Neural cell (in vitro differentiated cells): ENCODE results near the gene MPEG1. TPM values are rescaled to one million over a fixed set of nuclear protein-coding genes. Genes with fewer than 3 reads are reported as not detected.

Source experiments
- H2AFZ ChIP-seq: fragments of 200-600, 300-800 bp; sonication (generic), shearing (Covaris generic); 2 replicates; pipeline ENCODE4 v1.6.0; 2014; ENCODE audit warnings: low read depth, mild to moderate bottlenecking, antibody characterized with exemption, low read length, moderate library complexity
- H3F3A ChIP-seq: fragments of 200-600 bp; shearing (Covaris generic); 2 replicates; pipeline ENCODE4 v1.6.1; 2016; ENCODE audit warnings: mild to moderate bottlenecking, moderate library complexity, mixed read lengths, antibody characterized with exemption, low read length; ENCODE audit not compliant: insufficient read depth, poor library complexity, severe bottlenecking
- H3K27ac ChIP-seq: fragments of 200-600, 300-800 bp; sonication (generic), shearing (Covaris generic); 2 replicates; pipeline ENCODE4 v1.5.1; 2014; ENCODE audit warnings: mild to moderate bottlenecking, low read length, moderate library complexity
- H3K27me3 ChIP-seq: fragments of 300-800, 200-600 bp; sonication (generic), shearing (Covaris generic); 2 replicates; pipeline ENCODE4 v1.6.0; 2014; ENCODE audit warnings: mild to moderate bottlenecking, low read depth, low read length, moderate library complexity; ENCODE audit not compliant: insufficient read depth
- H3K36me3 ChIP-seq: fragments of 300-800, 200-600 bp; sonication (generic), shearing (Covaris generic); 2 replicates; pipeline ENCODE4 v1.5.1; 2014; ENCODE audit warnings: mild to moderate bottlenecking, antibody characterized with exemption, low read length, moderate library complexity; ENCODE audit not compliant: insufficient read depth
- H3K4me2 ChIP-seq: fragments of 300-800, 200-600 bp; sonication (generic), shearing (Covaris generic); 2 replicates; pipeline ENCODE4 v1.6.0; 2014; ENCODE audit warnings: mild to moderate bottlenecking, low read length
- H3K4me3 ChIP-seq: fragments of 300-800, 200-600 bp; sonication (generic), shearing (Covaris generic); 2 replicates; pipeline ENCODE4 v1.5.1; 2014; ENCODE audit warnings: mild to moderate bottlenecking, low read length, moderate library complexity
- H3K79me2 ChIP-seq: fragments of 200-600 bp; shearing (Covaris generic); replicated peaks from 2 replicates; pipeline ENCODE4 v1.6.0; 2014; ENCODE audit warnings: mild to moderate bottlenecking, low read length, moderate library complexity; ENCODE audit not compliant: insufficient read depth
- H3K9ac ChIP-seq: fragments of 300-800, 200-600 bp; sonication (generic), shearing (Covaris generic); 2 replicates; pipeline ENCODE4 v1.6.1; 2016; ENCODE audit warnings: mild to moderate bottlenecking, low read length, mixed read lengths
- H3K9me2 ChIP-seq: fragments of 200-600 bp; shearing (Covaris generic); 2 replicates; pipeline ENCODE4 v1.6.1; 2016; ENCODE audit warnings: mild to moderate bottlenecking, low read length, mixed read lengths; ENCODE audit not compliant: insufficient read depth
- H3K9me3 ChIP-seq: fragments of 200-600, 300-800 bp; sonication (generic), shearing (Covaris generic); 2 replicates; pipeline ENCODE4 v1.6.1; 2016; ENCODE audit warnings: mild to moderate bottlenecking, mixed run types, low read length, moderate library complexity, mixed read lengths
- H4K20me1 ChIP-seq: fragments of 200-600 bp; shearing (Covaris generic); 2 replicates; pipeline ENCODE4 v1.6.1; 2016; ENCODE audit warnings: mild to moderate bottlenecking, mixed run types; ENCODE audit not compliant: insufficient read depth
- EP300 ChIP-seq: fragments of 450-650 bp; conservative IDR thresholded peaks from 2 replicates; pipeline ENCODE4 v1.6.1; 2014; ENCODE audit warnings: antibody characterized with exemption, mild to moderate bottlenecking, moderate library complexity; ENCODE audit not compliant: poor library complexity, severe bottlenecking
- EZH2 ChIP-seq: fragments of 200-600, 300-800 bp; shearing (Covaris generic), sonication (generic); IDR thresholded peaks from 2 replicates; pipeline ENCODE4 v1.6.1; 2014; ENCODE audit warnings: antibody characterized with exemption, low read length, borderline replicate concordance, mild to moderate bottlenecking; ENCODE audit not compliant: insufficient read depth, poor library complexity, severe bottlenecking
- MXI1 ChIP-seq: fragments of 450-650 bp; conservative IDR thresholded peaks from 2 replicates; pipeline ENCODE4 v1.6.1; 2014; ENCODE audit warnings: antibody characterized with exemption, mild to moderate bottlenecking; ENCODE audit not compliant: poor library complexity, severe bottlenecking
- POLR2AphosphoS5 ChIP-seq: IDR thresholded peaks from 2 replicates; pipeline ENCODE4 v1.6.1; 2012
- RAD21 ChIP-seq: fragments of 450-650 bp; conservative IDR thresholded peaks from 2 replicates; pipeline ENCODE4 v1.6.1; 2014; ENCODE audit warnings: antibody characterized with exemption, mild to moderate bottlenecking, moderate library complexity
- SMC3 ChIP-seq: fragments of 450-650 bp; conservative IDR thresholded peaks from 2 replicates; pipeline ENCODE4 v1.6.1; 2014; ENCODE audit warnings: antibody characterized with exemption, mild to moderate bottlenecking, moderate library complexity; ENCODE audit not compliant: poor library complexity
- TAF1 ChIP-seq: IDR thresholded peaks from 2 replicates; pipeline ENCODE4 v1.6.1; 2012; ENCODE audit warnings: low read depth
- polyA plus RNA-seq: library from polyadenylated mRNA; depleted of rRNA; stranded (reverse); fragments of >200 nt; gene quantifications from 2 replicates; pipeline ENCODE4 v1.2.3, GENCODE V29; 2014
- TF ChIP-seq, protein P1 (sequence below): IDR thresholded peaks from 2 replicates; pipeline ENCODE4 v1.6.1; 2012; ENCODE audit warnings: borderline replicate concordance
- TF ChIP-seq, protein P2 (sequence below): fragments of 450-650 bp; IDR thresholded peaks from 2 replicates; pipeline ENCODE4 v1.5.1; 2014; ENCODE audit warnings: antibody characterized with exemption, mild to moderate bottlenecking, moderate library complexity; ENCODE audit not compliant: poor library complexity, severe bottlenecking

The MPEG1 gene
- polyA plus RNA-seq, 1 donor from 2014 or later, result 0.21 TPM

- Histone ChIP-seq H3K36me3 (no peaks in the 10 kb centered on the region), H3K4me2 (no peak overlapping the region), H3K9ac (no peak overlapping the region), H3K27me3 (no peaks in the 10 kb centered on the region), H3K27ac (no peak overlapping the region), H3K9me3 (no peaks in the 10 kb centered on the region), H3K9me2 (no peaks in the 10 kb centered on the region), H4K20me1 (no peaks in the 10 kb centered on the region), H2AFZ (no peak overlapping the region), H3F3A (no peaks in the 10 kb centered on the region), H3K79me2 (no peaks in the 10 kb centered on the region), H3K4me3 (no peak overlapping the region)
- TF ChIP-seq EP300, result no peak
- no peak for TF ChIP-seq RAD21
- no peak for TF ChIP-seq SMC3
- TF ChIP-seq MXI1, result no peak
- TF ChIP-seq, protein P1, sequence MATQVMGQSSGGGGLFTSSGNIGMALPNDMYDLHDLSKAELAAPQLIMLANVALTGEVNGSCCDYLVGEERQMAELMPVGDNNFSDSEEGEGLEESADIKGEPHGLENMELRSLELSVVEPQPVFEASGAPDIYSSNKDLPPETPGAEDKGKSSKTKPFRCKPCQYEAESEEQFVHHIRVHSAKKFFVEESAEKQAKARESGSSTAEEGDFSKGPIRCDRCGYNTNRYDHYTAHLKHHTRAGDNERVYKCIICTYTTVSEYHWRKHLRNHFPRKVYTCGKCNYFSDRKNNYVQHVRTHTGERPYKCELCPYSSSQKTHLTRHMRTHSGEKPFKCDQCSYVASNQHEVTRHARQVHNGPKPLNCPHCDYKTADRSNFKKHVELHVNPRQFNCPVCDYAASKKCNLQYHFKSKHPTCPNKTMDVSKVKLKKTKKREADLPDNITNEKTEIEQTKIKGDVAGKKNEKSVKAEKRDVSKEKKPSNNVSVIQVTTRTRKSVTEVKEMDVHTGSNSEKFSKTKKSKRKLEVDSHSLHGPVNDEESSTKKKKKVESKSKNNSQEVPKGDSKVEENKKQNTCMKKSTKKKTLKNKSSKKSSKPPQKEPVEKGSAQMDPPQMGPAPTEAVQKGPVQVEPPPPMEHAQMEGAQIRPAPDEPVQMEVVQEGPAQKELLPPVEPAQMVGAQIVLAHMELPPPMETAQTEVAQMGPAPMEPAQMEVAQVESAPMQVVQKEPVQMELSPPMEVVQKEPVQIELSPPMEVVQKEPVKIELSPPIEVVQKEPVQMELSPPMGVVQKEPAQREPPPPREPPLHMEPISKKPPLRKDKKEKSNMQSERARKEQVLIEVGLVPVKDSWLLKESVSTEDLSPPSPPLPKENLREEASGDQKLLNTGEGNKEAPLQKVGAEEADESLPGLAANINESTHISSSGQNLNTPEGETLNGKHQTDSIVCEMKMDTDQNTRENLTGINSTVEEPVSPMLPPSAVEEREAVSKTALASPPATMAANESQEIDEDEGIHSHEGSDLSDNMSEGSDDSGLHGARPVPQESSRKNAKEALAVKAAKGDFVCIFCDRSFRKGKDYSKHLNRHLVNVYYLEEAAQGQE, result no peak
- TF ChIP-seq POLR2AphosphoS5, result no peak
- TF ChIP-seq TAF1, result no peak
Measured at GRCh38 chr11:59223611-59224010, 10.9 kb upstream of the MPEG1 start.

DNA sequence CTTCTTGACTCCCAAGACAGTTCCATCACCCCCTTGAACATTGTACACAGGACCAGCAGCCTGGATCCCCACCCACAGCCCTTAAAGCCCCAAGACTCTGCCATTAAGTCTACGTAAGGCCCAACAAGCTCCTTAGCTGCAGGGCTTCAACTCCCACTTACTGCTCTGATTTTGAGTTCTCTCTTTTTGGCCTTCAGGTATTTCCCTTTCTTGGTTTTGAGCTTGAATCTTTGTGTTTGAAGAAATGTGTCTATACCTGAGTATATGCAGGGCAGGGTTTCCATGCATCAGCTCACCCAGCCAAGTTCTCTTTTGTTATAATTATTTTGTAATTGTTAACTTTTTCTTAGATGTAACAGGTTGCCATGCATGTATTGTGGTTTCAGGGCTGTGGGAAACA lies 10.4 kb upstream of the MPEG1 start:
- Histone ChIP-seq H4K20me1 (no peaks in the 10 kb centered on the region), H3K79me2 (no peaks in the 10 kb centered on the region), H3K9me2 (no peaks in the 10 kb centered on the region), H3K4me3 (no peak overlapping the region), H3K9me3 (no peaks in the 10 kb centered on the region), H3K27me3 (no peaks in the 10 kb centered on the region), H3F3A (no peaks in the 10 kb centered on the region), H3K36me3 (no peaks in the 10 kb centered on the region), H3K27ac (no peak overlapping the region), H3K4me2 (no peak overlapping the region), H3K9ac (no peak overlapping the region), H2AFZ (no peak overlapping the region)
- no peak for TF ChIP-seq EZH2
- TF ChIP-seq RAD21, result no peak
- TF ChIP-seq, protein P2, sequence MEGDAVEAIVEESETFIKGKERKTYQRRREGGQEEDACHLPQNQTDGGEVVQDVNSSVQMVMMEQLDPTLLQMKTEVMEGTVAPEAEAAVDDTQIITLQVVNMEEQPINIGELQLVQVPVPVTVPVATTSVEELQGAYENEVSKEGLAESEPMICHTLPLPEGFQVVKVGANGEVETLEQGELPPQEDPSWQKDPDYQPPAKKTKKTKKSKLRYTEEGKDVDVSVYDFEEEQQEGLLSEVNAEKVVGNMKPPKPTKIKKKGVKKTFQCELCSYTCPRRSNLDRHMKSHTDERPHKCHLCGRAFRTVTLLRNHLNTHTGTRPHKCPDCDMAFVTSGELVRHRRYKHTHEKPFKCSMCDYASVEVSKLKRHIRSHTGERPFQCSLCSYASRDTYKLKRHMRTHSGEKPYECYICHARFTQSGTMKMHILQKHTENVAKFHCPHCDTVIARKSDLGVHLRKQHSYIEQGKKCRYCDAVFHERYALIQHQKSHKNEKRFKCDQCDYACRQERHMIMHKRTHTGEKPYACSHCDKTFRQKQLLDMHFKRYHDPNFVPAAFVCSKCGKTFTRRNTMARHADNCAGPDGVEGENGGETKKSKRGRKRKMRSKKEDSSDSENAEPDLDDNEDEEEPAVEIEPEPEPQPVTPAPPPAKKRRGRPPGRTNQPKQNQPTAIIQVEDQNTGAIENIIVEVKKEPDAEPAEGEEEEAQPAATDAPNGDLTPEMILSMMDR, result no peak
- TF ChIP-seq, protein P1, result no peak
- TF ChIP-seq TAF1, result no peak
- TF ChIP-seq POLR2AphosphoS5, result no peak
- TF ChIP-seq EP300, result no peak
- TF ChIP-seq MXI1, result no peak
- no peak for TF ChIP-seq SMC3
